Measurements from ENCODE around the gene TMEM35B.

- no peak for TF ChIP-seq CTCF (conservative IDR thresholded peaks at IDR 0.05 in 1 of 2, IDR thresholded peaks at IDR 0.05 in 1 of 2; ENCODE audit: extremely low read depth in 1 of 2, insufficient read depth in 1 of 2, low read depth in 1 of 2, low read length in 2 of 2)
- no peak for TF ChIP-seq EZH2 (IDR thresholded peaks at IDR 0.05; ENCODE audit: borderline replicate concordance, low read length)
Measured at GRCh38 chr1:34976384-34977209, 8.6 kb downstream of the TMEM35B start.

Data from mammary epithelial cell (primary cell).